Stimulated activated CD4-positive, alpha-beta T cell treated with anti-CD3 and anti-CD28 coated beads, Interleukin-2, amount 100 ng/mL, for 48 hours (primary cell): ENCODE results near the gene CRELD1.

Source experiments
- DNase-seq, 2 donors: peaks; one replicate each; pipeline ENCODE4 v3.0.0-alpha.2; 2020

Gene CRELD1

DNA sequence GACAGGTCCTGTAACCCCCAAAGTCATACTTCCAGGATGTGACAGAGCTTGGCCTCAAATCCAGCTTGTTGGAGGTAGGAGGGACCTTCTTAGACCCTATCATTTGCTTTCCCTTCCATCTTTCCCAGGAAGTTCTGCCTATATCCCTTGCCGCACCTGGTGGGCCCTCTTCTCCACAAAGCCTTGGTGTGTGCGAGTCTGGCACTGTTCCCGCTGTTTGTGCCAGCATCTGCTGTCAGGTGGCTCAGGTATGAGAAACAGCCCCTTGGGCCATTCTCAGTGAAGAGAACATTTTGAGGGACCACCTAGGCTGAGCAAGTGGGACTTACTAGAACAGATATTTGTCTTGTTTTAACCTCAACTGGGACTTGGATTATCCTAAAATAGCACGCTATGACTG lies 29.7 kb upstream of the CRELD1 start:
- no peak for DNase-seq

DNA sequence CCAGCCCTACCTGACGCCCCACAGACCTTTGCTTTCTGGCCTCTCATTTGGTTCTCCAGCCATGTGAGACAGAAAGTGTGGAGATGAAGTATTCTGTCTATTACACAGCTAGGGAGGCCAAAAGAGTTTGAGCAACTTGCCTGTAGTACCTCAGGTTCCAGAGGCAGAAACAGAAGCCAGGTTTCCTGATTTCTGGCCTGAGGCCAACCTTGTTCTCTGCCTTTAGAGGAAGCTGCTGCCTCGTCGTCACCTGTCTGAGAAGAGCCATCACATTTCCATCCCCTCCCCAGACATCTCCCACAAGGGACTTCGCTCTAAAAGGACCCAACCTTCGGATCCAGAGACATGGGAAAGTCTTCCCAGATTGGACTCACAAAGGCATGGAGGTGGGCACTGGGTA lies 27.2 kb upstream of the CRELD1 start:
- DNase-seq: no peak

DNA sequence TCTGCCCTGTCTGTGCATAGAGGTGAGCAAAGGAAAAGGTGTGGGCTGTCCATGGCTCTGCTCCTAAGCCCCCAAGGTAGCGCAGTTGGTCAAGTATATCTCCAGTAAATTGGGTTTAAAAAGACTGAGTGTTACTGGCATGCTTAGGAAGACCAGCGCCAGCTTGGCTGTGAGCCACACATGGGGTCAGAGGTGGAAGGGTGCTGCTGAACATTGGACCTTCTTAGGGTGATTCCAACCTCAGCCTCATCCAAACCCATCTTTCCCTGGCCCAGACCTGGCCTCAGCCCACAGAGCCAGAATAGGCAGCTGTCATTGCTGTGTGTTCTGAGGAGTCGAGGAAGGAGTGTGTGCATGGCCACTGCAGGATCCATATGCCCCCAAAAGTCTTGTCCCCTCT lies 25.3 kb upstream of the CRELD1 start:
- DNase-seq: no peak

DNA sequence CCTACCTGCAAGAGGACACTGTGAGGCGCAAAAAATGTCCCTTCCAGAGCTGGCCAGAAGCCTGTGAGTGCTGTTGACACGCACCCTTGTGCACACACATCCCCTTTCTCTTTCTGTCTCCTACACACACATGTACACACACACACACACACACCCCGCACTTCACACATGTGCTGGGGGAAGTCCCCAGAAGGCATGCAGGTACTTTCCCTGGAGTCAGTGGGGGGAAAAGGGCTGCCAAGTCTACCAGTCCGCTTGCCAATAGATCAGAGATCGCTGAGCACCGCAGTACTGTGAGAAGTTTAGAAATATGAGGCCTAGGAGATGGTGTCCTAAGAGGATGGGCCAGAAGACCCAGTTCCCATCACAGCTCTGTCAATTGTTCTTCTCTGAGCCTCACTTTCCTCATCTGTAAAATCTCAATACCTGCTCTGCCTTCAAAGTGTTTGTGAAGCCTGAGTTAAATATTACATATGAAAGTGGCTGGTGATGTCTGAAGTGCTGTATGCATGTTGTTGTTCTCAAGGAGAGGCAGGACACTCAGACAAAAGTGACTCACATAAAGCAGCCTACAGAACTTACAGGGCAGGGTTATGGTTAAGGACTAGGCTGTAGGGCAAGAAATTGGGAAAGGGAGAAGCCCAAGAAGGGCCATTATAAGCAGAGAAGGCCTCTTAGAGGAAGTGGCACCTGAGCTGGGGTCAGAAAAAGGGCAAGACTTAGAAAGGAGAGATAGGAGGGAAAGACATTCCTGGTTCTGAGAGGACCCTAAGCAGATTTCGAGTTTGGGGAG lies 24.2 kb upstream of the CRELD1 start:
- no peak for DNase-seq

- no peak for DNase-seq
These were observed 21.8 kb upstream of the CRELD1 start for GRCh38 chr3:9911863-9912262.

DNA sequence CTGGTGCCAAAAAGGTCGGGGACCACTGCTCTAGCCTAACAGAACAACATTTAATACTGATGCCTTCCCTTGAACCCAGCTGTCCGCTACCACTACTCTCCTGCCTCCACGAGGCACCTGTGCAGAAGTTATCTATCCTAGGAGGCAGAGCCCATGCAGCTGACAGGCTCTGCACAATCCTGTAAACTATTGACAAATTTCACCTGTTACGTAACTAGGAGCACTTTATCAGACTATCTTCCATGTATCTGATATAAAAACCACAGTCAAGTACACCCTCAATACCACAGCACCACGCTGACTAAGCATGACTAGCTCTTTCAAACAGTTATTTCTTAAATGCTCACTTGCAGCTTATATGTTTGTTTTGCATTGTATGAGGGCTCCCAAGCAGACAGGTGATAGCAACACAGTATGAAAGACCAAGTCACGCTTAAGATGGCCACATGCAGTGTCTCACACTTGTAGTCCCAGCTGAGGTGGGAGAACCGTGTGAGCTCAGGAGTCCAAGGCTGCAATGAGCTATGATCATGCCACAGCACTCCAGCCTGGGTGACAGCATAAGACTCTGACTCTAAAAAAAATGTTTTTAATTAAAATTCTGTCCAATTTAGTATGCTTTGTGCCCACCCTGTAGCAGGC lies 21.2 kb upstream of the CRELD1 start:
- DNase-seq: no peak

DNA sequence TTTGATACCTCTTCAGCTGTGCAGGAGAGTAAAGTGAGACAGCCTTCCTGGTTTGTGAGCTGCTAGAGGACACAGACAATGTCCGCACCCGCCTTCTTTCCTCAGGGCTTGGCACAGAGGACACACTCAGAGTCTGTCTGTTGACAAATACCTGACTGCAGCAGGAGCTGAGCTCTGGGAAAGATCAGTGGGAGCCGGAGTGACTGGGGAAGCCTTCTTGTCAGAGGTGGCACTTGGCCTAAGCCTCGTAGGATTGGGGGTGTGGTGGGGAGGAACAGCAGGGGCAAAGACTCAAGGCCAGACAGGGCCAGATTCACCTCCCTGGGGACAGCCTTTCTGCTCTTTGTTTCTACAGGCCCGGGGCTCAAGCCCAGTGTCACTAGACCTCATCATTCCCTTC lies 20.0 kb upstream of the CRELD1 start:
- no peak for DNase-seq

- DNase-seq: no peak
These were observed 19.6 kb upstream of the CRELD1 start for GRCh38 chr3:9914011-9914410.

DNA sequence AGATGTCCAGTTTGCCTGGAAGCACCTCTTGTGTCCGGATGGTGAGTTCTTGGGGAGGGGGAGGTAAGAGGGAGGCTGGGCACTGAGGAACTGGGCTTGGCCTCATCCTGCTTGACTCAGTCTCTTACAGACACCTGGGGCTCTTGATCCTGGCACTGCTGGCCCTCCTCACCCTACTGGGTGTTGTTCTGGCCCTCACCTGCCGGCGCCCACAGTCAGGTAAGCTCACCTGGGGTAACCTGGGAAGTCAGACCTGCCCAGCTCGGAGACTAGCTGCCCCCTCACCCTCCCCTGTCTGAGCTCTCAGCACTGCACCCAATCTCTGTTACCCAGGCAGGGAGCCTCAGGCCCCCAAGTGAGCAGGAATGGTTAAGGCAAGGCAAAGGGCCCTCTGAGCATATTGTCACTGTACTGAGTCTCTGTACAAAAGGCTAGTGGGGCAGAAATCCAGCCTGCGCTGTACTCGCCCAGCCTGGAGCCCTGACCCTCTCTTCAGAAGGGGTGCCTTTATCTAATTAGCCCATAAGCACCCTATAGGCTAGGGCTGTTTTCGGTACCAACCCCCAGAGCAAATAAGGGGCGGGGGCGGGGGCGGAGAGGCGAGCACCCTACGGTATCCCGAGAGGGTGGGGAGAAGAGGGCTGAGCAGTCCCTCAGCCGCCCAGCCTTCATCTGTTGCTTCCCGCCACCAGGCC lies 18.9 kb upstream of the CRELD1 start:
- no peak for DNase-seq

- no peak for DNase-seq
These were observed 18.1 kb upstream of the CRELD1 start for GRCh38 chr3:9915254-9916141.

DNA sequence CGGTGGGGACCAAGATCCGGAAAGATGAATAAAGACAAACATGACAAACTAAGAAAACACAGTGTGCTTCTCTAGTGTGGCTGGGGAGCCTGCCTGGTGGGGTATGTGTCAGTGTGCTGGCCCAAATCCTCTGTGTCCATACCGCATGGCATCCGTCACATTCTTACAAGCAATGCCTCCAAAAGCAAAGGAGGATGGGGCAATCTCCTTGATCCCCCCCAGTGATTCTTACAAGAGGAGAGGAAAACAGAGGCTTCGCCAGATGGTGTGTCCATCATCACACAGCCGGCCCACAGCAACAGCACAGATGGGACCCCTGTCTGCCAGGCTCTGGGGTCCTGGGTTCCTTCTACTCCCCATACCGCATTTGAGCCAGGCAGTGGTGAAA lies 17.3 kb upstream of the CRELD1 start:
- DNase-seq: no peak

- peak in 1 of 2 donors; percentile 42 for DNase-seq
These were observed 16.6 kb upstream of the CRELD1 start, which contains the start of gene IL17RC for GRCh38 chr3:9916734-9917680. TSS of gene IL17RC (plus strand) at chr3:9917098. CDS start at chr3:9917316, 218 bp downstream.

- DNase-seq: no peak
These were observed 15.8 kb upstream of the CRELD1 start for GRCh38 chr3:9917820-9918219.

DNA sequence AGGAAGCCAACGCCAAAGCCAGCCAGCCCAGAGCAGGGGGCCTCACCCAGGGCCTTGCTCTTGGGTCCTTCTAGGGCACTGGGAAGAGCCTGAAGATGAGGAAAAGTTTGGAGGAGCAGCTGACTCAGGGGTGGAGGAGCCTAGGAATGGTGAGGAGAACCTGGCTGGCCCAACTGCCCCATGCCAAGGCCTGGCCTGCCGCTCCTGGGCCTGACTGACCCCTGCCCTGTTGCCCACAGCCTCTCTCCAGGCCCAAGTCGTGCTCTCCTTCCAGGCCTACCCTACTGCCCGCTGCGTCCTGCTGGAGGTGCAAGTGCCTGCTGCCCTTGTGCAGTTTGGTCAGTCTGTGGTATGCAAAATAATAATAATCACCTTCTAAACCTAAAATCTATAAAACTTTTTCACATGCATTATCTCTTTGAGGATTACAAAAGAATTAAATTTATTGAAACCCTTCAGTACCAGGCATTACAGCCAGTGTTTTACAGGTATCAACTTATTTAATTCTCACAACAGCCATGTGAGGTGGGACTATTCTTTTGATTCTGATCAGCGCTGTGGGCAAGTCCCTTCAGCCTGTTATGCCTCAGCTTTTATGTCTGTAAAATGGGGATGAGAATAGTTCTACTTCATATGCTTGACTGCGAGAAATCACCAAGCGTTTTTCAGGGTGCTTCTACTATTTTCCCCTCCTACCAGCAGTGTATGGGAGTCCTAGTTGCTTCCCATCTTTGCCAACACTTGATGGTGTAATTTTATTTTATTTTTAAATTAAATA lies 15.2 kb upstream of the CRELD1 start:
- DNase-seq: no peak

DNA sequence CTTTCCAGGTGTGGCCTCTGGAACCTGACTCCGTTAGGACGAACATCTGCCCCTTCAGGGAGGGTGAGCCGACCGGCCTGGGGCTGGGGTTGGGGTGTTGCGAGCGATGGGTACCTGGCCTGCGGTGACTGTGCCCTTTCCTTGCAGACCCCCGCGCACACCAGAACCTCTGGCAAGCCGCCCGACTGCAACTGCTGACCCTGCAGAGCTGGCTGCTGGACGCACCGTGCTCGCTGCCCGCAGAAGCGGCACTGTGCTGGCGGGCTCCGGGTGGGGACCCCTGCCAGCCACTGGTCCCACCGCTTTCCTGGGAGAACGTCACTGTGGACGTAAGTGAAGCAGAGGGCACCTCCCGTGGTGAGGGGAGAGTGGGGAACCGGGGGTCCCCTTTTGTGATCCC lies 5.5 kb upstream of the CRELD1 start:
- DNase-seq: no peak

DNA sequence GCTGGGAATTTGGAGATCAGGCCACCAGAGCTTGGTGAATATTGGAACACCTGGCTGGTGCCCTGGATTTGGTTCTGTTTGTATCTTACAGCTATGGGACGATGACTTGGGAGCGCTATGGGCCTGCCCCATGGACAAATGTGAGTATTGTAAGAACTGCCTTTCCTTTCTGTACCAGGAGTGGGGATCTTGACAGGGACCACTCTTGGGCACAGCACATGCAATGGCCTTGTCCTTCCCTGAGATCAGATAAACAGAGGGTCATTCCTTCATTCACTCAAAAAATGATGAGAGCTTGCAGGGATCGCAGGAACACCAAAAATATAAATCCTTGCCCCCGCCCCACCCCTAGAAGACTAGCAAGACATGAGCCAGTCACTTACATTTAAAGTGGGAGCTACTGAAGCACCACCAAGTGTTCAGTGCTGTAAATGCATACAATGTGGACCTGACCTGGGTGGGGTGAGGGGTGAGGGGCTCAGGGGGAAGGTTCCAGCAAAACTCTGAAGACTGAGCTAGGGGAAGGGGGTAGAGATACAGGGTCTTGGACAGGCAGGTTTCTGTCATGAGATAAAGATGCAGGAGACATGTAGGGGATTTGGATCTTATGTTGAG lies 2.7 kb upstream of the CRELD1 start:
- no peak for DNase-seq

DNA sequence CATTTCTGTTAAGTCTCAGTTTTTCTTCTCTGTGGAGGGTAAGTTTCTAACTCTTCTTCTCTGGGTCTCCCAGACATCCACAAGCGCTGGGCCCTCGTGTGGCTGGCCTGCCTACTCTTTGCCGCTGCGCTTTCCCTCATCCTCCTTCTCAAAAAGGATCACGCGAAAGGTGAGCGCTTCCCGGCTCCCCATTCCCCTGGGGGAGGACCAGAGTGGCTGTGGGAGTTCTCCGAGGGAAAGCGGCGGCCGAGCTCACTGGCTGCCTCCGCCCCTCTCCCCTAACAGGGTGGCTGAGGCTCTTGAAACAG lies 1.1 kb upstream of the CRELD1 start:
- no peak for DNase-seq

- DNase-seq: peak; percentile 82
These were observed 632 bp upstream of the CRELD1 start for GRCh38 chr3:9932843-9933560.

DNA sequence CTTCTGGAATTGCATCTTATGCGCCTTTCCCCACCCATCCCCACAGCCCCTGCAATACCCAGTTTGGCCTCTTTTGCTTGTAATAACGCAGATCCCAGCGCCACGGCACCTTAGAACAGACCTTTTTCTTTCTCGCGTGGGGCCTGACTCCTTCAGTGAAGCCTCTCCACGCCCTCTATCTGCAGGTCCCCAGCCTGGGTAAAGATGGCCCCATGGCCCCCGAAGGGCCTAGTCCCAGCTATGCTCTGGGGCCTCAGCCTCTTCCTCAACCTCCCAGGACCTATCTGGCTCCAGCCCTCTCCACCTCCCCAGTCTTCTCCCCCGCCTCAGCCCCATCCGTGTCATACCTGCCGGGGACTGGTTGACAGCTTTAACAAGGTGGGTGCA lies 594 bp downstream of the CRELD1 start:
- no peak for DNase-seq

- DNase-seq: no peak
These were observed 1.4 kb downstream of the CRELD1 start for GRCh38 chr3:9934993-9935392.
